Measurements from ENCODE around the gene TOPAZ1. TPM values are rescaled to one million over a fixed set of nuclear protein-coding genes. Genes with fewer than 3 reads are reported as not detected.
A peak's percentile ranks its signal among the peaks of the same experiment; 100 is the strongest.

Gene TOPAZ1
- total and polyA plus RNA-seq, 2 of the 8 experiments (the other 6 are each of a cell fraction or from before 2014, with no cell fraction given) = not detected

GRCh38 chr3:44198284-44199269, 43.1 kb upstream of the TOPAZ1 start (continued):
- TF ChIP-seq BACH1 (IDR thresholded peaks at IDR 0.05; ENCODE audit: low read length) (no peak), CBX8 (IDR thresholded peaks at IDR 0.05; ENCODE audit: borderline replicate concordance, low read depth, low read length) (no peak), SP1 (IDR thresholded peaks at IDR 0.05; ENCODE audit: low read depth, low read length) (0 out of 2 replicates have a peak, but pooled peaks have one; percentile 10), SP4 (IDR thresholded peaks at IDR 0.05; ENCODE audit: low read length) (0 out of 2 replicates have a peak, but pooled peaks have one; percentile 35), CEBPB (IDR thresholded peaks at IDR 0.05; ENCODE audit: low read depth, low read length) (no peak), GABPA (IDR thresholded peaks at IDR 0.05; ENCODE audit: borderline replicate concordance, insufficient read depth, low read length) (no peak), ATF2 (IDR thresholded peaks at IDR 0.05; ENCODE audit: low read length) (no peak), RNF2 (IDR thresholded peaks at IDR 0.05; ENCODE audit: borderline replicate concordance, low read depth, low read length, missing control alignments, poor library complexity, severe bottlenecking) (no peak), BCL11A (IDR thresholded peaks at IDR 0.05; ENCODE audit: low read depth in 2 of 2, low read length in 2 of 2) (no peak), USF2 (IDR thresholded peaks at IDR 0.05; ENCODE audit: low read length) (no peak), JUND (IDR thresholded peaks at IDR 0.05; ENCODE audit: low read length) (0 out of 2 replicates have a peak, but pooled peaks have one; percentile 40)

Data from H1 (cell line).